Psoas muscle (tissue), 8 donors: ENCODE measurements around the gene FGD2. TPM values are rescaled to one million over a fixed set of nuclear protein-coding genes. Genes with fewer than 3 reads are reported as not detected.
A peak's percentile ranks its signal among the peaks of the same experiment; 100 is the strongest.

Source experiments
- ATAC-seq, 4 donors: fragments of 200-7000 bp; cut with Tn5 transposase; one replicate each; pipeline ENCODE4 v1.9.1; 2020; ENCODE audit warnings: moderate library complexity in 3 of 4, mild to moderate bottlenecking in 2 of 4
- DNase-seq, 2 donors: peaks; one replicate each; pipeline ENCODE4 v3.0.0-alpha.2; 2020
- H3K27ac ChIP-seq: fragments of 200-600 bp; one replicate; pipeline ENCODE4 v1.8.0; 2022
- H3K27me3 ChIP-seq, 3 donors: fragments of 200-600 bp in 1 of 3; one replicate each; pipeline versions ENCODE4 v1.6.1 to v1.8.0; 2013 to 2022; ENCODE audit warnings: low read length in 2 of 3, mild to moderate bottlenecking in 2 of 3, moderate library complexity in 1 of 3; ENCODE audit not compliant: insufficient read depth in 3 of 3
- H3K36me3 ChIP-seq, 2 donors: fragments of 200-600 bp in 1 of 2; one replicate each; pipeline versions ENCODE4 v1.6.1 to v1.8.0; 2013 to 2022; ENCODE audit warnings: low read depth in 1 of 2, mild to moderate bottlenecking in 1 of 2, moderate library complexity in 1 of 2; ENCODE audit not compliant: insufficient read depth in 1 of 2
- H3K4me1 ChIP-seq: fragments of 200-600 bp; one replicate; pipeline ENCODE4 v1.8.0; 2022
- H3K4me3 ChIP-seq: fragments of 200-600 bp; one replicate; pipeline ENCODE4 v1.8.0; 2022; ENCODE audit warnings: mild to moderate bottlenecking
- H3K9me3 ChIP-seq: fragments of 200-600 bp; one replicate; pipeline ENCODE4 v1.8.0; 2022
- CTCF ChIP-seq: fragments of 200-600 bp; IDR thresholded peaks from one replicate; pipeline ENCODE4 v1.8.0; 2022; ENCODE audit warnings: antibody characterized with exemption
- WGBS, 3 donors: extraction: QIAGEN DNeasy Blood & Tissue Kit; methylation state at CpG; one replicate each; pipeline versions ENCODE4 v1.1.6 to v1.1.7; 2013; 5-methylcytosine and 5-hydroxymethylcytosine counted together
- intact Hi-C, 2 donors: fragments of 100-400 bp; cut with DNase I; formaldehyde crosslinking; loops; one replicate each; pipeline versions ENCODE4 v1.11.0 to v1.14.2; 2022
- polyA plus RNA-seq, 3 donors: library from polyadenylated mRNA; stranded (reverse); fragments of 200-250 nt; gene quantifications; one replicate each; pipeline ENCODE4 v1.2.3, GENCODE V29; 2013
- total RNA-seq, 4 donors: library from RNA; stranded (reverse); fragmentation: NEBNext Ultra II Directional in 2 of 4; extraction: Animal tissue kit (Norgen Biotek cat#: 25700) in 2 of 4; gene quantifications; one replicate each; pipeline versions ENCODE4 v1.2.1 to v1.2.4, GENCODE V29; 2021 to 2023
- donor health status: healthy with polysubstance abuse.
- donor health status: DM: no; HTN: no; CAD: no; lungs with moderate emphysema.
- donor health status: Bipolar disorder and iron deficiency.
- donor health status: healthy.
- donor health status: DM: yes; HTN: yes; CAD: no.
- donor health status: DM: no; HTN: no; CAD: no.
- donor health status: DM: no; HTN: no; CAD: no.
- donor health status: DM: yes; HTN: yes; CAD: no.

FGD2 gene
- total and polyA plus RNA-seq, 7 donors = 0.75 to 4.2 (median 1.7) TPM

GRCh38 chr6:37014667-37015066 lies 9.2 kb downstream of the FGD2 start:
- Histone ChIP-seq H3K4me3 (no peak overlapping the region), H3K27me3 (no peaks in the 10 kb centered on the region), H3K36me3 (no peaks in the 10 kb centered on the region), H3K4me1 (peaks cover 3% of the 10 kb centered on the region), H3K27ac (no peak overlapping the region), H3K9me3 (no peaks in the 10 kb centered on the region)
- no peak for TF ChIP-seq CTCF
- ATAC-seq (no peak), DNase-seq (no peak)
- intact Hi-C loops = loop anchor here in 1 of 2 donors (5.0 kb wide), 1 partner anchor 247 kb away; no protein-coding TSS in a partner anchor
- WGBS, 3 donors = 90 to 95% (median 95%) methylated on average over 12 of the region's 12 CpGs

GRCh38 chr6:37015532-37015931 lies 10.1 kb downstream of the FGD2 start:
- Histone ChIP-seq H3K4me3 (no peak overlapping the region), H3K9me3 (no peaks in the 10 kb centered on the region), H3K36me3 (no peaks in the 10 kb centered on the region), H3K27ac (no peak overlapping the region), H3K4me1 (peaks cover 3% of the 10 kb centered on the region), H3K27me3 (no peaks in the 10 kb centered on the region)
- DNase-seq (no peak), ATAC-seq (no peak)
- intact Hi-C loops = loop anchor here in 1 of 2 donors (5.0 kb wide), 1 partner anchor 248 kb away; no protein-coding TSS in a partner anchor
- no peak for TF ChIP-seq CTCF
- 87 to 98% (median 96%) methylated on average over 9 of the region's 9 CpGs for WGBS, 3 donors

- DNase-seq (no peak), ATAC-seq (no peak)
- Histone ChIP-seq H3K36me3 (no peaks in the 10 kb centered on the region), H3K9me3 (no peaks in the 10 kb centered on the region), H3K27me3 (no peaks in the 10 kb centered on the region), H3K4me3 (no peak overlapping the region), H3K4me1 (peaks cover 3% of the 10 kb centered on the region), H3K27ac (no peak overlapping the region)
- no peak for TF ChIP-seq CTCF
- intact Hi-C loops = loop anchor here in 1 of 2 donors (5.0 kb wide), 1 partner anchor 250 kb away; no protein-coding TSS in a partner anchor
- 85 to 88% (median 86%) methylated on average over 3 of the region's 3 CpGs for WGBS, 3 donors
Observed at GRCh38 chr6:37016995-37017394, 11.5 kb downstream of the FGD2 start.

- Histone ChIP-seq H3K36me3 (no peaks in the 10 kb centered on the region), H3K27ac (no peak overlapping the region)
- ATAC-seq = peak in 2 of 4 donors; percentile 4 to 7
Observed at GRCh38 chr6:37017606-37018197, 12.2 kb downstream of the FGD2 start.

More at GRCh38 chr6:37017606-37018197, 12.2 kb downstream of the FGD2 start:
- intact Hi-C loops = loop anchor here (1.0 to 5.0 kb wide), 5 partner anchors 133 to 251 kb away; partner anchors contain the start of gene C6orf89 (in 2 of the 2)
- no peaks in the 10 kb centered on the region for H3K9me3 ChIP-seq
- 46 to 70% (median 57%) methylated on average over 5 of the region's 5 CpGs for WGBS, 3 donors
- no peaks in the 10 kb centered on the region for H3K27me3 ChIP-seq
- DNase-seq = peak in 1 of 2 donors; percentile 52
- H3K4me1 ChIP-seq = peaks cover 3% of the 10 kb centered on the region
- TF ChIP-seq CTCF = no peak
- H3K4me3 ChIP-seq = no peak overlapping the region
